G401.6 (cell line): Measurements from ENCODE around the gene FCHSD2.

ENCODE experiments used
- FAIRE-seq: peaks from 2 replicates; lab custom pipeline; 2012; peaks lifted over from hg19 to GRCh38; lab: Jason Lieb, UNC

Gene FCHSD2

GRCh38 chr11:73142128-73142377, at the start of gene FCHSD2:
TSS of gene FCHSD2 (minus strand) at chr11:73142318. CDS start at chr11:73141877, 441 bp downstream.
- FAIRE-seq: no peak

DNA sequence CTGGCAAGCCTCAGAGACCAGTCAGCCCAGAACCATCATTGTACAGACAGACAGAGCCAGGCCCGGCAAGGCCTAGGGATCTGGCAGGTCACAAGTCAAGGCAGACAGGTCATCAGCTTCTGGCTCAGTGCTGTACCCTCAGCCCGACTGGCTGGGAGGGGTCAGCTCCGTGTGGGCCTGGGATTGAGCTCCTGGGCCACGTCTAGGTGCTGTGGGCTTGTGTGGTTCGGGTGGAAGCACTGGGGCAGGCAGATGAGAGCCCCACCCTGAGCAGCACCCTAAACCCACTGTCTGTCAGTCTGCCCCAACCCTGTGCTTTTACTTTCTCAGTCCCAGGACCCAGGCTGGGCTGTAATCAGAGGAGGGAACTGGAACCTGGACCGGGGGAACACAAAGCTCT, 49.0 kb upstream of the FCHSD2 start:
- FAIRE-seq: no peak

GRCh38 chr11:73190557-73190885, 48.4 kb upstream of the FCHSD2 start:
- no peak for FAIRE-seq

DNA sequence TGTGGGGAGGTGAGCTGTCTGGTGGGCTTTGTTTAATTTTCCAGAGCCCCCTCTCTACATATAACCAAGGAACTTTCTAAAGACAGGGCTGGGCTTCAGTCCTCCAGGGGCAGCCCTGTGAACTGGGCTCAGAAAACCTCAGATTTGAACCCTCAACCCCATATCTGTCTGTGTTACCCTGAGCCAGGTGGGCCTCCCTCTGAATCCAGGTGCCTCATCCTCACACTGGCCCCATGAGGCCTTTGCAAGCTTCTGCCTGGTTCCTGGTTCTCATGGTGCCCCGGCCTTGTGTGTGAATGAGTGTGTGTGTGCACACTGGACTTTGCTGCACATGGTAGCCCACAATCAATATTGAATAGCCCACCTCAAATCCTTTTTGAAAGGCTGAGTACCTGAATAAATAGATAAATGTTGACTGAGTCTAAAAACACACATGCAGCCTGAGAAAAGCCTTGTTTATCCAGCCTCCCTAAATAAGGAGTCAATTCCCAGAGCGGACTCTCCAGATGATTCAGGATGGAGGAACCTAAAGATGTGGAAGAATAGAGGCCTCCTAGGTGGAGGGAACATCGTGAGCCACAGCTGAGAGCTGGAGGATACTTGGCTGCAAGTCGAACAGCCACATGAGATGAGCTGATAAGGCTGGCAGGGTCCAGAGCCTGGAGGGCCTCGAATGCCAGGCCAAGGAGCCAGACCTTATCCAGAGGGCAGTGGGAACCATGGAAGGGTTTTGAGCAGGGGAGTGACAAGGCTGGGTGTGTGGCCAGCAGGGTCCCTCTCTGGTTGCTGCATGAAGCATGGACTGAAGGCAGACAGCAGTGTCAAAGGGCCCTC, 47.8 kb upstream of the FCHSD2 start:
- FAIRE-seq: no peak

DNA sequence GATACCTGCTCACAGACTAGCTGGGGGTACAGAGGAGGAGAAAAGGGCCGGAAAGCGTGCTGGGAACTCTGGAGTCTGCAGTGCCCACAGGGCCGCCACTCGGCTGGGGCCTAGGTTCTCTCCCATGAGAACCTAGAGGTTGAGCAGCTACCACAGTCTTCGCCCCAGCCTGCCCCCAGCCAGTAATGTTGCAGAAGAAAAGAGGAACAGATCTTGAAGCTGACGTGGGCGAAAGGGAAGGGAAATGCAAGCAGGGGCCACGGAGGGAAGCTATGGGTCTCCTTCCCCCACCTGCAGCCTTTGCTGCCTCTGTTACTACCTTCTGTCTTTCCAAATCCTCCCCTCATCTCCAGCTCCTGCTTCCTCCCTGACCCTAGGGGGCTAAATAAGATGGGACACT, 47.2 kb upstream of the FCHSD2 start:
- no peak for FAIRE-seq

DNA sequence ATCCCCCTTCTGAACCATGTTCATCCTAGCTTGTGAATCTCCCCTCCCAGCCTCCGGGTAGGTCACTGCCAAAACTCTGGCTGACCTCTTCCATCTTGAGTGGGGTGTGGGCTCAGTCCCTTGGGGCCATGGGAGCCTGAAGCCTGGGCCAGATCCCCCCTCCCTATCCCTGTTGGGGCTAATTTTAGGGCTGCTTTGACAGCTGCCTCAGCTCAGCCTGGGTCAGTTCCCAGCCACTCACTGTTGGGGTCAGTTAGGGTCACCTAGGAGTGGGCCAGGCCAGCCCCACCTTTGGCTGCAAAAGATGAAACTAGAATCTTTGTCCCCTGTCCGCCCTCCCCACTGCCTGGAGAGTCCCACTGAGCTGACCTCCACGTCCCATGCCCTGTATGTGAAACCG, 46.2 kb upstream of the FCHSD2 start:
- FAIRE-seq: no peak

- FAIRE-seq: no peak
Observed at GRCh38 chr11:73187854-73188253, 45.7 kb upstream of the FCHSD2 start.

DNA sequence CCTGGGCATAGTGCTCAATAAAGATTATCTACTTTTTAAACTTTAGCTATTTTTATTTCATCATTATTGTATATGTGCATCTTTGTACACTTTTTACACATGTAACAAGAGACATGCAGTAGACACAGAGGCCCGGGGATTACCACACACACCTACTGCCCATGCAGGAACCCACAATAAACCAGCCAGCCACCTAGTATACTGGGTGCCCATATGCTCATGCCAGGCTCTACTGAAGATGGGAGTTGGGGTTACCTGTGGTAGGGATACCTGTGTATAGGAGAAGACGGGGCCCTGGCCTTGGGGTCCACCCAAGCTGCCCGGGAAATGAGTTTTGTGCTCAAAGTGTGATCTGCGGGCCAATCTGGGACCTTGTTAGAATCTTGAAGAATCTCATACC, 44.8 kb upstream of the FCHSD2 start:
- no peak for FAIRE-seq

DNA sequence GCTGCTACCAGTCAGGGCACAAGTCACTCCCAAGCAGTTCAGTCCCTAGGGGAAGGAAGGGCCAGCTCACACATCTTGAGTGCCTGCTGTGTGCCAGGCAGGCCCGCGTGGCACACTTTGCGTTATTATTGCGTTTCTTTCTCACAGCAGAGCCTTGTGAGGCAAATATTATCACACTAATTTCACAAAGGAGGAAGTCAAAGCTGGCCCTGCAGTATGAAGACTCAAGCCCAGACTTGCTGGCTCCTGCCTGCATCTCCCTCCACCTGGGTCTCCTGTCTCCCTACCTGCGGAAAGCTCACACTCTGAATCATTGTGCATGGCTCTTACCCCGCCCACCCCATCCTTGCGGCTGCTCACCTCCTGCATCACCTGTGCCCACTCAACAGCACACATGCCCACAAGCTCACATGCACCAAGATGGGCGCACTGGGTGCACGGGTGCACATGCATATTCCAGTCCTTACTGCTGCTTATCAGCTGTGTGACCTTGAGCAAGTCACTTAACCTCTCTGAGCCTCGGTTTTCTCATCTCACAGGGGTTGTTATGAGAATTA, 44.3 kb upstream of the FCHSD2 start:
- FAIRE-seq: no peak

DNA sequence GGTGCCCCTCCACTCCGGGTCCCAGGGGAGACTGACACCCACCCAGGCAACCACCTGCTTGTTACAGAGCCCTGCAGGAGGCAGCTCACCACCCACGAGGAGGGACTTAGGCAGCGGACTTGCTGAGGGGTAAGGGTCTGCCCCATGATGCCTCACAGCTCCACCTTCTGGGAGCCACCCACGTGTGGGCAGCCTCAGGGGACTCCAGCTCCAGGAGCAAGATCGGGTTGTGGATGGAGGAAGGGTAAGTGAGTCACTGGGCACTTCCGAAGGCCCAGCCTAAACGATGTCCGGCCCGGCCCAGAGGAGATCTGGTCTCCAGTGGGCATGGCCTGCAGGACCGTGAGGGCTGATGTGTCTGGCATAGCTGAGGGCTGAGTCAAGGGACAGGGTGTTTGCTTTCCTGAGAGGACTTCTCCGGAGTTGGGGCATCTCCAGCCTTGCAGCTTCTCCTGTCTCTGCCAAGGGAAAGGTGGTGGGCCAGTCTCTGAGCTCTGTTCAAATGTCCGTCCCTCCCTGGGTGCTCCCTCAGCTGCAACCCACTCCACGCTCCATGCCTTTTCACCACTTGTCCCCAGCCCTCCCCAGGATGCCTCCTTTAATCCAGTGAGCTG, 43.7 kb upstream of the FCHSD2 start:
- FAIRE-seq: no peak

DNA sequence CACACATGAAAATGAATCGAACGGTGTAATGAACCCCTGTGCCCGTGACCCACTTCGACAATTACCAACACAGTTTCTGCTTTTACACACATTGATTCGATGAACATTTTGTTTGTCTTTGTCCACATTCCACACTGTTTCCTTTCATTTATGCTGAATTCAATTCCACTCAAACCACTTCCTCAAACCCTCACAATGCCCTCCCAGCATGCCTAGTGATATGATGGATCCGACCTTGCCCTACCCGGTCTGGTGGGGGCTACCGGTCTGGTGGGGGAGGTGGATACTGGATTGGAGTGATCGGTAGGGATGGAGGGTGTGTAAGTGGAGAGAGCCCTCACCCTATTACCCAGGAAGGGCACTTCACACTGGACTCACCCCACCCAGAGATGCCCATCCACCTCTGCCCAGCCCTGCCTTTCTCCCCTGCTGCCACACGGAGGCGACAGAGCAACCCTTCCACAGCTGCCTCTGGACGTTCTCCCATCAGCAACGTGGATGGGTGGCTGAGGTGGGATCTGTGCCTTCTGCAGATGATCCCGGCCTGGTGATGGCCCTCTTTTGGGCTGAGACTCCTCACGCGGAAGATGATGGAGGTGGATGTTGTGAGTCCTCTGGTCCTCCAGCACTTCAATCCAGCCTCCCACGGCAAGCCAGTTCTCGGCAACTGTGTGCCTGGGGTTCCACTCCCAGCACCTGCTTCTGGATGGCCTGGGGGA, 43.0 kb upstream of the FCHSD2 start:
- FAIRE-seq: no peak

DNA sequence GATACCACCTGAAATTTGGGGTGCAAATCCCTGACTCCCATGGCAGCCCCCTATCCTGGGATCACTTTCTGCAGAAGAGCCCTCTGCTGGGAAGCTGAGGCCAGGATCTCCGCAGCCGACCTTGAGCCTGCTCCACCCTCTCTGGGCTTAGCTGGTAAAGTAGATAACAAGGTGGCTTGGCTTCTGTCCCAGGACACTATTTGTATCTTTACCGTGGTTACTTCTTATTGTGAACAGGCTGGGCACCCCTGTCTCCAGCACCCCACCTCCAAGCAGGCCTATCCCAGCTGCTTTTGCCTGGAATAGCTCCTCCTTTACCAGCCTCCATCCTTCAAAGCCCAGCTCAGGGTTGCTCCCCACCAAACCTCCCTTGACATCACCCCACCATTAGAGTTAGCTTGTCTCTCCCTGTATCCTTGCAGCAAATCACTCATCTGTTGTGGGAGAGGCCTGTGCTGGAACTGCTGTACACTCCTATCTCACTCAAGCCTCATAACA, 40.8 kb upstream of the FCHSD2 start:
- FAIRE-seq: no peak

GRCh38 chr11:73178681-73179080, 36.6 kb upstream of the FCHSD2 start:
- no peak for FAIRE-seq

- no peak for FAIRE-seq
Observed at GRCh38 chr11:73177778-73178539, 35.8 kb upstream of the FCHSD2 start.

DNA sequence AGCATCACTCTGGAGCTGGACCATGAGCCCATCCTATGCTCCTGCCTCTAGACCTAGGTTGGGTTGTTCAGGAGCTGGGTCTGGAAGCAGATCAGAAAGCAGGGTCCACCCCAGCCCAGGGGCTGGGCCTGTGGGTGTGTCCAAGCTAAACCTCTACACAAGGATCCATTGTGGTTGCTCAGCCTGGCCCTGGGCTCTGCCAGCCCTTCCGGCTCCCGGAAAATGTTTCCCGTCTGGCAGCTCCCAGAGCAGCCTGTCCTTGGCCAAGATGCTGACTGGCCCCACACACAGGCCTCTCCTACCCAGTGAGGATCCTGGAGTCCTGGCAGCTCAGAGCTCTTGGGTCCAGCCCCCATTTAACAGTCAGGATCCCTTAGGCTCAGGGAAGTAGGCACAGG, 35.3 kb upstream of the FCHSD2 start:
- FAIRE-seq: no peak

- FAIRE-seq: no peak
Observed at GRCh38 chr11:73176874-73177155, 34.7 kb upstream of the FCHSD2 start.

- FAIRE-seq: no peak
Observed at GRCh38 chr11:73176145-73176873, 34.2 kb upstream of the FCHSD2 start.

- no peak for FAIRE-seq
Observed at GRCh38 chr11:73175551-73176144, 33.5 kb upstream of the FCHSD2 start.

GRCh38 chr11:73174495-73174791, 32.3 kb upstream of the FCHSD2 start:
- no peak for FAIRE-seq

- no peak for FAIRE-seq
Observed at GRCh38 chr11:73173755-73174494, 31.8 kb upstream of the FCHSD2 start.

GRCh38 chr11:73172992-73173656, 31.0 kb upstream of the FCHSD2 start:
- FAIRE-seq: no peak
